GM23338 (cell line): ENCODE data around the gene CSTB. TPM values are rescaled to one million over a fixed set of nuclear protein-coding genes. Genes with fewer than 3 reads are reported as not detected.

Source experiments
- ATAC-seq: fragments of 200-7000 bp; cut with Tn5 transposase; 3 replicates; pipeline ENCODE4 v1.9.1; 2020
- DNase-seq: peaks from one replicate; pipeline ENCODE4 v3.0.0-alpha.2; 2015; ENCODE audit warnings: low spot score
- H2AFZ ChIP-seq: fragments of 200-600 bp; sonication (generic); 2 replicates; pipeline ENCODE4 v1.8.0; 2016; ENCODE audit warnings: antibody characterized with exemption, mild to moderate bottlenecking, moderate library complexity
- H3F3A ChIP-seq: fragments of 200-600 bp; sonication (generic); replicated peaks from 2 replicates; pipeline ENCODE4 v1.8.0; 2017; ENCODE audit warnings: antibody characterized with exemption, mixed run types, low read depth
- H3K27ac ChIP-seq: fragments of 200-600 bp; sonication (generic); 2 replicates; pipeline ENCODE4 v1.6.1; 2016; ENCODE audit warnings: low read depth
- H3K27me3 ChIP-seq: fragments of 200-600 bp; sonication (generic); 2 replicates; pipeline ENCODE4 v1.8.0; 2016; ENCODE audit warnings: mild to moderate bottlenecking, mixed run types, moderate library complexity; ENCODE audit not compliant: insufficient read depth
- H3K36me3 ChIP-seq: fragments of 200-600 bp; sonication (generic); 2 replicates; pipeline ENCODE4 v1.8.0; 2016; ENCODE audit warnings: mild to moderate bottlenecking; ENCODE audit not compliant: insufficient read depth
- H3K4me1 ChIP-seq: fragments of 200-600 bp; sonication (generic); 2 replicates; pipeline ENCODE4 v1.8.0; 2016; ENCODE audit warnings: mild to moderate bottlenecking, moderate library complexity; ENCODE audit not compliant: insufficient read depth
- H3K4me2 ChIP-seq: fragments of 200-600 bp; sonication (generic); 2 replicates; pipeline ENCODE4 v1.7.1; 2017; ENCODE audit warnings: mixed run types
- H3K4me3 ChIP-seq: fragments of 200-600 bp; sonication (generic); 2 replicates; pipeline ENCODE4 v1.6.1; 2016; ENCODE audit warnings: mixed run types
- H3K79me2 ChIP-seq: fragments of 200-600 bp; sonication (generic); replicated peaks from 2 replicates; pipeline ENCODE4 v1.8.0; 2017; ENCODE audit warnings: mild to moderate bottlenecking; ENCODE audit not compliant: insufficient read depth
- H3K9me2 ChIP-seq: fragments of 200-600 bp; sonication (generic); 2 replicates; pipeline ENCODE4 v1.8.0; 2017; ENCODE audit not compliant: insufficient read depth
- H4K20me1 ChIP-seq: fragments of 200-600 bp; sonication (generic); replicated peaks from 2 replicates; pipeline ENCODE4 v1.8.0; 2017; ENCODE audit warnings: mild to moderate bottlenecking; ENCODE audit not compliant: insufficient read depth
- H3K27ac Mint-ChIP-seq: 2 replicates; pipeline ENCODE4 v1.8.0; 2020; ENCODE audit warnings: inconsistent platforms, mild to moderate bottlenecking, moderate library complexity, mixed read lengths
- H3K27me3 Mint-ChIP-seq: 3 replicates; pipeline ENCODE4 v1.8.0; 2022; ENCODE audit warnings: low read depth, mild to moderate bottlenecking, moderate library complexity, mixed read lengths, inconsistent platforms; ENCODE audit not compliant: insufficient read depth, poor library complexity
- H3K36me3 Mint-ChIP-seq: 3 replicates; pipeline ENCODE4 v1.8.0; 2021; ENCODE audit warnings: low read depth, mild to moderate bottlenecking, inconsistent platforms, moderate library complexity, mixed read lengths
- H3K4me1 Mint-ChIP-seq: 3 replicates; pipeline ENCODE4 v1.8.0; 2020; ENCODE audit warnings: mild to moderate bottlenecking, inconsistent platforms, mixed read lengths
- H3K4me3 Mint-ChIP-seq: 3 replicates; pipeline ENCODE4 v1.8.0; 2021; ENCODE audit warnings: moderate library complexity, mild to moderate bottlenecking, inconsistent platforms, mixed read lengths
- H3K9me3 Mint-ChIP-seq: 3 replicates; pipeline ENCODE4 v1.8.0; 2020; ENCODE audit warnings: moderate library complexity, mild to moderate bottlenecking, inconsistent platforms, mixed read lengths
- CREB1 ChIP-seq: fragments of 250-450 bp; sonication (Bioruptor Pico); IDR thresholded peaks from 2 replicates; pipeline ENCODE4 v1.5.0; 2020; ENCODE audit warnings: low read depth, mild to moderate bottlenecking, moderate library complexity
- EZH2 ChIP-seq: fragments of 200-600 bp; sonication (generic); IDR thresholded peaks from one replicate; pipeline ENCODE4 v1.8.0; 2017; ENCODE audit warnings: antibody characterized with exemption, mild to moderate bottlenecking, low read depth; ENCODE audit not compliant: unreplicated experiment
- EZH2phosphoT487 ChIP-seq: fragments of 200-600 bp; sonication (generic); IDR thresholded peaks from one replicate; pipeline ENCODE4 v1.8.1; 2018; ENCODE audit warnings: antibody characterized with exemption; ENCODE audit not compliant: unreplicated experiment
- JUNB ChIP-seq: IDR thresholded peaks from one replicate; pipeline ENCODE4 v1.6.1; 2016; ENCODE audit warnings: antibody characterized with exemption; ENCODE audit not compliant: unreplicated experiment
- NANOG ChIP-seq: IDR thresholded peaks from 2 replicates; pipeline ENCODE4 v1.6.1; 2016; ENCODE audit warnings: antibody characterized with exemption, borderline replicate concordance
- POLR2AphosphoS5 ChIP-seq: IDR thresholded peaks from 2 replicates; pipeline ENCODE4 v1.6.1; 2016; ENCODE audit warnings: antibody characterized with exemption, low read depth
- STAT1 ChIP-seq: IDR thresholded peaks from one replicate; pipeline ENCODE4 v1.6.1; 2016; ENCODE audit warnings: antibody characterized with exemption; ENCODE audit not compliant: unreplicated experiment
- ZNF114 ChIP-seq: fragments of 250-450 bp; sonication (Bioruptor Pico); IDR thresholded peaks from 2 replicates; pipeline ENCODE4 v1.5.0; 2020; ENCODE audit warnings: mild to moderate bottlenecking, moderate library complexity
- ZNF462 ChIP-seq: fragments of 250-450 bp; sonication (Bioruptor Pico); IDR thresholded peaks from 2 replicates; pipeline ENCODE4 v1.5.0; 2020; ENCODE audit warnings: mild to moderate bottlenecking, moderate library complexity
- polyA plus RNA-seq: library from polyadenylated mRNA; unstranded; fragments of >200 nt; fragmentation: Nextera tagmentation; extraction: Ambion mirVana; gene quantifications from 2 replicates; pipeline ENCODE4 v1.2.1, GENCODE V29; 2016
- total RNA-seq: library from RNA; depleted of rRNA; stranded (reverse); fragments of >200 nt; shearing (Covaris generic); gene quantifications from 2 replicates; pipeline ENCODE4 v1.2.3, GENCODE V29; 2014
- TF ChIP-seq, protein P1 (sequence below): IDR thresholded peaks from one replicate; pipeline ENCODE4 v1.6.1; 2018; ENCODE audit warnings: antibody characterized with exemption; ENCODE audit not compliant: unreplicated experiment

Gene CSTB
- total and polyA plus RNA-seq, 2 experiments from 2014 or later, result 10.0 to 142 TPM

- no peaks in the 10 kb centered on the region for H3K9me2 ChIP-seq
- TF ChIP-seq EZH2phosphoT487, result no peak
- ATAC-seq, result no peak
- DNase-seq, result no peak
- no peak overlapping the region for H2AFZ ChIP-seq
- H3K79me2 ChIP-seq, result peaks cover 44% of the 10 kb centered on the region
- H3K4me1 ChIP-seq, result peaks cover 7% of the 10 kb centered on the region; the same call in 1 of the 2 replicates
- H3K4me2 ChIP-seq, result no peak overlapping the region
- no peaks in the 10 kb centered on the region for H3K36me3 ChIP-seq
- no peak overlapping the region for H3K4me3 Mint-ChIP-seq
- no peaks in the 10 kb centered on the region; the same call in 2 of the 3 replicates for H3K9me3 Mint-ChIP-seq
- H3K27me3 Mint-ChIP-seq, result peaks cover 18% of the 10 kb centered on the region
- H3K36me3 Mint-ChIP-seq, result peaks cover 4% of the 10 kb centered on the region; the same call in 1 of the 3 replicates
- peak overlapping the region; percentile 32; the same call in 1 of the 2 replicates for H3K27ac Mint-ChIP-seq
- H3F3A ChIP-seq, result peaks cover 11% of the 10 kb centered on the region; the same call in 1 of the 2 replicates
- no peak overlapping the region for H3K4me3 ChIP-seq
- H3K4me1 Mint-ChIP-seq, result peaks cover 33% of the 10 kb centered on the region
- no peak overlapping the region for H3K27ac ChIP-seq
- H3K27me3 ChIP-seq, result no peaks in the 10 kb centered on the region
- H4K20me1 ChIP-seq, result peaks cover 8% of the 10 kb centered on the region
These were observed 44.6 kb downstream of the CSTB start for GRCh38 chr21:43731476-43731875.

- DNase-seq, result peak; percentile 94
- Histone ChIP-seq H3F3A (peaks cover 14% of the 10 kb centered on the region; the same call in 1 of the 2 replicates), H3K27ac (peak overlapping the region; percentile 96), H3K4me2 (peak overlapping the region; percentile 95), H3K4me1 (peaks cover 7% of the 10 kb centered on the region; the same call in 1 of the 2 replicates), H3K79me2 (peaks cover 60% of the 10 kb centered on the region), H4K20me1 (peaks cover 8% of the 10 kb centered on the region), H2AFZ (peak overlapping the region; percentile 90), H3K4me3 (peak overlapping the region; percentile 88), H3K36me3 (no peaks in the 10 kb centered on the region), H3K9me2 (no peaks in the 10 kb centered on the region), H3K27me3 (no peaks in the 10 kb centered on the region)
- ATAC-seq, result peak; percentile 82
- peaks cover 7% of the 10 kb centered on the region; the same call in 2 of the 3 replicates for H3K36me3 Mint-ChIP-seq
- peaks cover 32% of the 10 kb centered on the region for H3K4me1 Mint-ChIP-seq
- peaks cover 21% of the 10 kb centered on the region for H3K27me3 Mint-ChIP-seq
- H3K9me3 Mint-ChIP-seq, result no peaks in the 10 kb centered on the region
- H3K4me3 Mint-ChIP-seq, result peak overlapping the region; percentile 89
- peak overlapping the region; percentile 94 for H3K27ac Mint-ChIP-seq
- no peak for TF ChIP-seq STAT1
- no peak for TF ChIP-seq ZNF462 (CRISPR knock-in tag)
- TF ChIP-seq, protein P1, sequence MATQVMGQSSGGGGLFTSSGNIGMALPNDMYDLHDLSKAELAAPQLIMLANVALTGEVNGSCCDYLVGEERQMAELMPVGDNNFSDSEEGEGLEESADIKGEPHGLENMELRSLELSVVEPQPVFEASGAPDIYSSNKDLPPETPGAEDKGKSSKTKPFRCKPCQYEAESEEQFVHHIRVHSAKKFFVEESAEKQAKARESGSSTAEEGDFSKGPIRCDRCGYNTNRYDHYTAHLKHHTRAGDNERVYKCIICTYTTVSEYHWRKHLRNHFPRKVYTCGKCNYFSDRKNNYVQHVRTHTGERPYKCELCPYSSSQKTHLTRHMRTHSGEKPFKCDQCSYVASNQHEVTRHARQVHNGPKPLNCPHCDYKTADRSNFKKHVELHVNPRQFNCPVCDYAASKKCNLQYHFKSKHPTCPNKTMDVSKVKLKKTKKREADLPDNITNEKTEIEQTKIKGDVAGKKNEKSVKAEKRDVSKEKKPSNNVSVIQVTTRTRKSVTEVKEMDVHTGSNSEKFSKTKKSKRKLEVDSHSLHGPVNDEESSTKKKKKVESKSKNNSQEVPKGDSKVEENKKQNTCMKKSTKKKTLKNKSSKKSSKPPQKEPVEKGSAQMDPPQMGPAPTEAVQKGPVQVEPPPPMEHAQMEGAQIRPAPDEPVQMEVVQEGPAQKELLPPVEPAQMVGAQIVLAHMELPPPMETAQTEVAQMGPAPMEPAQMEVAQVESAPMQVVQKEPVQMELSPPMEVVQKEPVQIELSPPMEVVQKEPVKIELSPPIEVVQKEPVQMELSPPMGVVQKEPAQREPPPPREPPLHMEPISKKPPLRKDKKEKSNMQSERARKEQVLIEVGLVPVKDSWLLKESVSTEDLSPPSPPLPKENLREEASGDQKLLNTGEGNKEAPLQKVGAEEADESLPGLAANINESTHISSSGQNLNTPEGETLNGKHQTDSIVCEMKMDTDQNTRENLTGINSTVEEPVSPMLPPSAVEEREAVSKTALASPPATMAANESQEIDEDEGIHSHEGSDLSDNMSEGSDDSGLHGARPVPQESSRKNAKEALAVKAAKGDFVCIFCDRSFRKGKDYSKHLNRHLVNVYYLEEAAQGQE, result peak; percentile 27
- no peak for TF ChIP-seq ZNF114
- no peak for TF ChIP-seq NANOG
- peak; percentile 79 for TF ChIP-seq POLR2AphosphoS5
- TF ChIP-seq EZH2phosphoT487, result no peak
- peak; percentile 68; the same call in 1 of the 2 replicates for TF ChIP-seq CREB1 (CRISPR knock-in tag)
- no peak for TF ChIP-seq EZH2
- TF ChIP-seq JUNB, result no peak
These were observed 47.4 kb downstream of the CSTB start for GRCh38 chr21:43728467-43729390.
